ENCODE data around the gene RASSF3.

RASSF3 gene

GRCh38 chr12:64736771-64737170, 126.5 kb downstream of the RASSF3 start:
- DNase-seq, result no peak

GRCh38 chr12:64737539-64737938, 127.2 kb downstream of the RASSF3 start:
- no peak for DNase-seq

- no peak for DNase-seq
These were observed 129.5 kb downstream of the RASSF3 start for GRCh38 chr12:64739778-64740177.

- no peak for DNase-seq
These were observed 130.4 kb downstream of the RASSF3 start for GRCh38 chr12:64740646-64741045.

GRCh38 chr12:64742416-64742815, 132.1 kb downstream of the RASSF3 start:
- no peak for DNase-seq

GRCh38 chr12:64743206-64743605, 132.9 kb downstream of the RASSF3 start:
- no peak for DNase-seq

GRCh38 chr12:64744422-64745258, 134.3 kb downstream of the RASSF3 start:
- DNase-seq, result no peak

- no peak for DNase-seq
These were observed 135.0 kb downstream of the RASSF3 start for GRCh38 chr12:64745259-64745807.

GRCh38 chr12:64745980-64746379, 135.7 kb downstream of the RASSF3 start:
- no peak for DNase-seq

GRCh38 chr12:64746663-64747062, 136.4 kb downstream of the RASSF3 start:
- DNase-seq, result no peak
